Sigmoid colon (tissue), 7 donors: ENCODE data around the gene PLEKHH1. TPM values are rescaled to one million over a fixed set of nuclear protein-coding genes. Genes with fewer than 3 reads are reported as not detected.

Experiments
- DNase-seq: peaks from one replicate; pipeline ENCODE4 v3.0.0-alpha.2; 2019
- H3K27ac ChIP-seq, 4 donors: fragments of 200-600 bp; sonication (generic); one replicate each; pipeline ENCODE4 v1.5.1; 2016 to 2019; ENCODE audit warnings: mild to moderate bottlenecking in 1 of 4
- H3K27me3 ChIP-seq, 3 donors: fragments of 200-600 bp; sonication (generic); one replicate each; pipeline ENCODE4 v1.5.1; 2019; ENCODE audit warnings: mild to moderate bottlenecking in 1 of 3
- H3K36me3 ChIP-seq, 4 donors: fragments of 200-600 bp; sonication (generic); one replicate each; pipeline ENCODE4 v1.5.1; 2016 to 2019
- H3K4me1 ChIP-seq, 4 donors: fragments of 200-600 bp; sonication (generic); one replicate each; pipeline ENCODE4 v1.5.1; 2017 to 2019
- H3K4me3 ChIP-seq, 4 donors: fragments of 200-600 bp; sonication (generic); one replicate each; pipeline ENCODE4 v1.5.1; 2017 to 2019; ENCODE audit warnings: mild to moderate bottlenecking in 2 of 4, moderate library complexity in 1 of 4
- H3K9me3 ChIP-seq, 4 donors: fragments of 200-600 bp in 3 of 4; sonication (generic) in 3 of 4; one replicate each; pipeline versions ENCODE4 v1.5.1 to v1.6.1; 2013 to 2019
- EP300 ChIP-seq, 4 donors: sonication (generic); formaldehyde crosslinking; IDR thresholded peaks; one replicate each; pipeline ENCODE4 v1.6.1; 2017; ENCODE audit warnings: antibody characterized with exemption in 4 of 4
- POLR2A ChIP-seq, 2 donors: fragments of 450-650 bp; IDR thresholded peaks; one replicate each; pipeline ENCODE4 v1.6.1; 2016; ENCODE audit warnings: antibody characterized with exemption in 2 of 2, mild to moderate bottlenecking in 2 of 2, moderate library complexity in 2 of 2
- POLR2AphosphoS5 ChIP-seq, 4 donors: sonication (generic); formaldehyde crosslinking; IDR thresholded peaks; one replicate each; pipeline ENCODE4 v1.6.1; 2017; ENCODE audit warnings: antibody characterized with exemption in 4 of 4
- WGBS, 2 donors: extraction: QIAGEN DNeasy Blood & Tissue Kit; methylation state at CpG; one replicate each; pipeline ENCODE4 v1.1.7; 2013; 5-methylcytosine and 5-hydroxymethylcytosine counted together
- intact Hi-C: fragments of 100-400 bp; cut with DNase I; formaldehyde crosslinking; loops from one replicate; pipeline ENCODE4 v1.15.1; 2023
- polyA plus RNA-seq, 3 donors: library from polyadenylated mRNA; stranded (reverse); fragments of 200-250 nt; gene quantifications; one replicate each; pipeline ENCODE4 v1.2.3, GENCODE V29; 2013
- total RNA-seq, 4 donors: library from RNA; depleted of rRNA; stranded (reverse); fragments of >200 nt; gene quantifications; one replicate each; pipeline ENCODE4 v1.1.0, GENCODE V29; 2016
- TF ChIP-seq, protein P1 (sequence below), 4 experiments: fragments of 450-650 bp in 3 of 4; fragments of 200-600 bp in 1 of 4; IDR thresholded peaks; one replicate each; pipeline ENCODE4 v1.5.1; 2016 to 2019; ENCODE audit warnings: antibody characterized with exemption in 4 of 4, mild to moderate bottlenecking in 3 of 4, moderate library complexity in 2 of 4
- donor health status: healthy with polysubstance abuse.
- donor health status: Bipolar disorder and iron deficiency.
- donor health status: healthy.

The PLEKHH1 gene
- total and polyA plus RNA-seq, 7 donors: 2.0 to 25.3 (median 8.0) TPM

DNA sequence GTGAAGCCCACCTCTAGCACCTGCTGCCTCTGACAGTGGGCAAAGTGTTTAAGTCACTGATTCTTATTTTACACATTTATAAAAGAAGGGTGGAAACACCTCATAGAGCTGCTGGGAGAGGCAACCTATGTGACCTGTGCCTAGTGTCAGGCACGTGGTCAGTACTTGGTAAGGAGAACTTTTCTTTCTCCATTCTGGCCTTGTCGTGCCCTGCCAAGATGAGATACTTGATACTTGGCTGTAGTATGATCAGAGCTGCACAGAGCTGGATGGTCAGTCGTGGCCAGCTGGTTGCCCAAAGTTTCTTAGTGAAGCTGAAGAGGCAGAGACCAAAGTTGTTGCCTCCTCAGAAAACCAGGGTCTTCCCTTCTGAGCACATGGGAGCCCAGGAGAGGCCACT is 24.6 kb downstream of the PLEKHH1 start:
- Histone ChIP-seq H3K36me3 (no peaks in the 10 kb centered on the region), H3K9me3 (no peaks in the 10 kb centered on the region), H3K4me3 (no peak overlapping the region), H3K27ac (no peak overlapping the region), H3K27me3 (no peaks in the 10 kb centered on the region), H3K4me1 (no peaks in the 10 kb centered on the region)
- intact Hi-C loops: no loop called here
- TF ChIP-seq POLR2AphosphoS5 (IDR thresholded peaks at IDR 0.05) (no peak), EP300 (IDR thresholded peaks at IDR 0.05) (no peak), POLR2A (IDR thresholded peaks at IDR 0.05) (no peak)
- TF ChIP-seq, protein P1, sequence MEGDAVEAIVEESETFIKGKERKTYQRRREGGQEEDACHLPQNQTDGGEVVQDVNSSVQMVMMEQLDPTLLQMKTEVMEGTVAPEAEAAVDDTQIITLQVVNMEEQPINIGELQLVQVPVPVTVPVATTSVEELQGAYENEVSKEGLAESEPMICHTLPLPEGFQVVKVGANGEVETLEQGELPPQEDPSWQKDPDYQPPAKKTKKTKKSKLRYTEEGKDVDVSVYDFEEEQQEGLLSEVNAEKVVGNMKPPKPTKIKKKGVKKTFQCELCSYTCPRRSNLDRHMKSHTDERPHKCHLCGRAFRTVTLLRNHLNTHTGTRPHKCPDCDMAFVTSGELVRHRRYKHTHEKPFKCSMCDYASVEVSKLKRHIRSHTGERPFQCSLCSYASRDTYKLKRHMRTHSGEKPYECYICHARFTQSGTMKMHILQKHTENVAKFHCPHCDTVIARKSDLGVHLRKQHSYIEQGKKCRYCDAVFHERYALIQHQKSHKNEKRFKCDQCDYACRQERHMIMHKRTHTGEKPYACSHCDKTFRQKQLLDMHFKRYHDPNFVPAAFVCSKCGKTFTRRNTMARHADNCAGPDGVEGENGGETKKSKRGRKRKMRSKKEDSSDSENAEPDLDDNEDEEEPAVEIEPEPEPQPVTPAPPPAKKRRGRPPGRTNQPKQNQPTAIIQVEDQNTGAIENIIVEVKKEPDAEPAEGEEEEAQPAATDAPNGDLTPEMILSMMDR (IDR thresholded peaks at IDR 0.05): no peak
- DNase-seq: no peak
- 88% methylated on average over 3 of the region's 3 CpGs for WGBS, 2 donors

DNA sequence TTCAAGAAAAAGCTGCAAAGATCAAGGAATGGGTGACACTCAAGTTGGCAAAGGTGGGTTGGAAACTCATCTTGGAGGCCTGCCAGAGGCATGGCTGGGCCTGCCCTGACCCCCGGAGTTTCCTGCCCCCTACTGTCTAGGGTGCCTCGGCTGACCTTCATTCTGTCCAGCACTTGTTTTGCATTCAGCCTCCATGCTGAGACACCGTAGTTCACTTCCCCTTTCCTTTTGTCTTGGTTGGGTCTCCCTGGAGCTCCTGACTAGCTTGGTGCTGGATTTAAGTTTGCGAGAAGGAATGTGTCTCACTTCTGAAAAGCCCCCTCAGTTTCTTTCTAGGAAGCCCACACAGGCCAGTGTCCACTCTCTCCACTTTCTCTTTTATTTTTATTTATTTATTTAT is 26.5 kb downstream of the PLEKHH1 start:
- Histone ChIP-seq H3K36me3 (no peaks in the 10 kb centered on the region), H3K4me1 (no peaks in the 10 kb centered on the region)

DNA sequence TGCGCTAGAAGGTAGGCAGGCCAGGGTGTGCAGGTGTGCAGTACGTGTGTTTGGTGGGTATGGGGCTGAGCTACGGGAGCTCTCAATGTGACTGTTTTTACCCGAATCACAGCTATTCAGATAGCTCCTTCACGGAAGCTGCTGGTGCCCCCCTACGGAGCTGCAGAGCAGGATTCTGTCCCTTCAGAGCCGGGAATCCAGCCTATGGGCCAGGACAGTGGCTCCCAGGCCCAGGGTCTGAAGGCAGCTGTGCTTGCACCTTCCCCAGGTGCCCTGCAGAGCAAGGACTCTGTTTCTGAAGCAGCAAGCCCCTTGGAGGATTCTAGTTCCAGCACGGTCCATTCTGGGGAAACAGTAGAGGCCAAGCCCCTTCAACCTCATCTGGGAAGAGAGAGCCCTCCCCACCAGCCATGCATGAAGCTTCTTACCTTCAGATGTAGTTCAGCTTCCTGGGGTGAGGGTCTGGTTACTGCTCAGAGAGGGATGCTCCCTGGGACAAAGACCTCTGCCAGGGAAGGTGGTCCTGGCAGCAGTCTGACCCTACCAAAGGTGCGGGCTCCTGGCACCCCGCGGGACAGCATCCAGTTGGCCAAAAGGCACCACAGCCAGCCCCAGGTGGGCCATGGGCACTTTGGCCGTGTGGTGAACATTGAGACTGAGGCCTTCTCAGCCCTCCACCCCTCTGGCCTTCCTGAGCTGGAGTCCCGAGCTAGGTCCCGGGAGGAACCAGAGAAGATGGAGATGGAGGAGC is 29.1 kb downstream of the PLEKHH1 start:
- intact Hi-C loops: no loop called here

More for the DNA sequence above, 26.5 kb downstream of the PLEKHH1 start:
- H3K4me3 ChIP-seq: no peak overlapping the region
- WGBS, 2 donors: 49 to 62% methylated on average over 4 of the region's 4 CpGs
- no peaks in the 10 kb centered on the region for H3K27me3 ChIP-seq
- DNase-seq: peak; percentile 15
- TF ChIP-seq EP300 (IDR thresholded peaks at IDR 0.05) (no peak), POLR2AphosphoS5 (IDR thresholded peaks at IDR 0.05) (no peak)
- TF ChIP-seq, protein P1 (IDR thresholded peaks at IDR 0.05): no peak
- intact Hi-C loops: no loop called here
- no peak overlapping the region for H3K27ac ChIP-seq
- no peaks in the 10 kb centered on the region for H3K9me3 ChIP-seq

DNA sequence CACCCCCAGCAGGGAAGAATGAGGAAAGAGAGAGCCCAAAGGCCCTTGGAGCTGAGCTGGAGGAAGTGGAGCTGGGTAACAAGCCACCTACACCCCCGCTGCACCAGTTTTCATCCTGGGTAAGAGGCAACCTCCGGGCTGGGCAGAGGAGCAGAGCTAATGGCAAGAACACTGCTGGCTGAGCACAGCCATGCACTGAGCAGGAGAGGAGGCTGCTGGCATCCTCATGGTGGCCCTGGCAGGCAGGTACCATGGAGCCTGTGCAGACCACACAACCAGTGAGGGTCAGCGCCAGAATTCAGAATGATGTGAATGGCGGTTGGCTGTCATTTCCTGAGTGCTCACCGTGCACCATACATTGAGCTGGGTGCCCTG is 29.7 kb downstream of the PLEKHH1 start:
- Histone ChIP-seq H3K9me3 (no peaks in the 10 kb centered on the region), H3K4me3 (no peak overlapping the region), H3K27ac (no peak overlapping the region), H3K36me3 (no peaks in the 10 kb centered on the region), H3K27me3 (no peaks in the 10 kb centered on the region), H3K4me1 (no peaks in the 10 kb centered on the region)
- DNase-seq: no peak
- WGBS, 2 donors: 97% methylated on average over 5 of the region's 5 CpGs
- TF ChIP-seq POLR2A (IDR thresholded peaks at IDR 0.05) (no peak), POLR2AphosphoS5 (IDR thresholded peaks at IDR 0.05) (no peak), EP300 (IDR thresholded peaks at IDR 0.05) (no peak)
- TF ChIP-seq, protein P1 (IDR thresholded peaks at IDR 0.05): no peak
- intact Hi-C loops: no loop called here

More for the DNA sequence above, 29.1 kb downstream of the PLEKHH1 start:
- H3K27ac ChIP-seq: no peak overlapping the region
- DNase-seq: peak; percentile 26
- no peak overlapping the region for H3K4me3 ChIP-seq
- H3K27me3 ChIP-seq: no peaks in the 10 kb centered on the region
- TF ChIP-seq EP300 (IDR thresholded peaks at IDR 0.05) (no peak), POLR2AphosphoS5 (IDR thresholded peaks at IDR 0.05) (no peak), POLR2A (IDR thresholded peaks at IDR 0.05) (no peak)
- TF ChIP-seq, protein P1 (IDR thresholded peaks at IDR 0.05): no peak
- H3K9me3 ChIP-seq: no peaks in the 10 kb centered on the region
- WGBS, 2 donors: 93 to 94% methylated on average over 14 of the region's 14 CpGs
- H3K36me3 ChIP-seq: no peaks in the 10 kb centered on the region
- H3K4me1 ChIP-seq: no peaks in the 10 kb centered on the region

DNA sequence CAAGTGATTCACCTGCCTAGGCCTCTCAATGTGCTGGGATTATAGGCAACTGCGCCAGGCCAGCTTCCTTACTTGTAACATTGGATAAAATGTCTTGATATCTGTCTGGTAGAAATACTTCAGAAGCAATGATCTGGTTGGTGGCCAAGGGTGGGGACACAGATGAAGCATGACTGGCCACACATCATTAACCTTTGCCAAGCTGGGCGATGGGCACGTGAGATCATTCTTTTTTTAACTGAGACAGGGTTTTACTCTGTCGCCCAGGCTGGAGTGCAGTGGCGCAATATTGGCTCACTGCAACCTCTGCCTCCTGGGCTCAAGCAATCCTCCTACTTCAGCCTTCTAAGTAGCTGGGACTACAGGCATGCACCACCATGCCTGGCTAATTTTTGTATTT is 31.1 kb downstream of the PLEKHH1 start:
- Histone ChIP-seq H3K9me3 (no peaks in the 10 kb centered on the region), H3K27me3 (no peaks in the 10 kb centered on the region), H3K4me3 (no peak overlapping the region), H3K27ac (no peak overlapping the region), H3K4me1 (no peaks in the 10 kb centered on the region), H3K36me3 (no peaks in the 10 kb centered on the region)
- 85 to 86% methylated on average over 5 of the region's 5 CpGs for WGBS, 2 donors
- intact Hi-C loops: no loop called here
- TF ChIP-seq POLR2A (IDR thresholded peaks at IDR 0.05): no peak
- TF ChIP-seq, protein P1 (IDR thresholded peaks at IDR 0.05): no peak
- no peak for TF ChIP-seq POLR2AphosphoS5 (IDR thresholded peaks at IDR 0.05)
- no peak for TF ChIP-seq EP300 (IDR thresholded peaks at IDR 0.05)
- DNase-seq: peak; percentile 8
